Measurements from ENCODE around the gene NMRAL1. TPM values are rescaled to one million over a fixed set of nuclear protein-coding genes. Genes with fewer than 3 reads are reported as not detected.

The NMRAL1 gene
- total RNA-seq, 1 donor from 2014 or later: 28.5 TPM

- DNase-seq (ENCODE audit: low read depth) (no peak), FAIRE-seq (no peak)
- H4K20me1 ChIP-seq (ENCODE audit: insufficient read depth, low read length): peaks cover 43% of the 10 kb centered on the region
- H3K4me1 Mint-ChIP-seq (ENCODE audit: low read depth, unreplicated experiment): peaks cover 11% of the 10 kb centered on the region
- no peak overlapping the region for H3K27ac ChIP-seq (ENCODE audit: low read depth, low read length)
- no peaks in the 10 kb centered on the region for H3K27me3 Mint-ChIP-seq (ENCODE audit: low read depth, unreplicated experiment)
- no peak overlapping the region for H3K4me3 ChIP-seq (ENCODE audit: insufficient read depth, low read depth, low read length)
- no peak overlapping the region for H3K4me2 ChIP-seq (ENCODE audit: low read length)
- no peak overlapping the region for H3K9ac ChIP-seq (ENCODE audit: low read length)
- H3K9me3 ChIP-seq (ENCODE audit: insufficient read depth, low read depth, low read length): no peaks in the 10 kb centered on the region
- H3K27me3 ChIP-seq (ENCODE audit: insufficient read depth, low read length): no peaks in the 10 kb centered on the region
- H3K36me3 Mint-ChIP-seq (ENCODE audit: low read depth, unreplicated experiment): no peaks in the 10 kb centered on the region
- peaks cover 2% of the 10 kb centered on the region for H3K36me3 ChIP-seq (ENCODE audit: insufficient read depth, low read length)
- H3K9me3 Mint-ChIP-seq (ENCODE audit: unreplicated experiment): no peaks in the 10 kb centered on the region
- H2AFZ ChIP-seq (ENCODE audit: low read depth, low read length): no peak overlapping the region
- peaks cover 13% of the 10 kb centered on the region for H3K4me1 ChIP-seq (ENCODE audit: insufficient read depth, low read length)
- TF ChIP-seq EZH2 (IDR thresholded peaks at IDR 0.05; ENCODE audit: insufficient read depth, low read length): no peak
- TF ChIP-seq, protein P1, sequence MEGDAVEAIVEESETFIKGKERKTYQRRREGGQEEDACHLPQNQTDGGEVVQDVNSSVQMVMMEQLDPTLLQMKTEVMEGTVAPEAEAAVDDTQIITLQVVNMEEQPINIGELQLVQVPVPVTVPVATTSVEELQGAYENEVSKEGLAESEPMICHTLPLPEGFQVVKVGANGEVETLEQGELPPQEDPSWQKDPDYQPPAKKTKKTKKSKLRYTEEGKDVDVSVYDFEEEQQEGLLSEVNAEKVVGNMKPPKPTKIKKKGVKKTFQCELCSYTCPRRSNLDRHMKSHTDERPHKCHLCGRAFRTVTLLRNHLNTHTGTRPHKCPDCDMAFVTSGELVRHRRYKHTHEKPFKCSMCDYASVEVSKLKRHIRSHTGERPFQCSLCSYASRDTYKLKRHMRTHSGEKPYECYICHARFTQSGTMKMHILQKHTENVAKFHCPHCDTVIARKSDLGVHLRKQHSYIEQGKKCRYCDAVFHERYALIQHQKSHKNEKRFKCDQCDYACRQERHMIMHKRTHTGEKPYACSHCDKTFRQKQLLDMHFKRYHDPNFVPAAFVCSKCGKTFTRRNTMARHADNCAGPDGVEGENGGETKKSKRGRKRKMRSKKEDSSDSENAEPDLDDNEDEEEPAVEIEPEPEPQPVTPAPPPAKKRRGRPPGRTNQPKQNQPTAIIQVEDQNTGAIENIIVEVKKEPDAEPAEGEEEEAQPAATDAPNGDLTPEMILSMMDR (IDR thresholded peaks at IDR 0.05; ENCODE audit: insufficient read depth, low read depth, low read length): no peak
- H3K27ac Mint-ChIP-seq (ENCODE audit: unreplicated experiment): no peak overlapping the region
- H3K79me2 ChIP-seq (ENCODE audit: insufficient read depth, low read length): peaks cover 75% of the 10 kb centered on the region
- H3K4me3 Mint-ChIP-seq (ENCODE audit: unreplicated experiment): no peak overlapping the region
Measured at GRCh38 chr16:4481526-4481925, 7.1 kb upstream of the NMRAL1 start.

DNA sequence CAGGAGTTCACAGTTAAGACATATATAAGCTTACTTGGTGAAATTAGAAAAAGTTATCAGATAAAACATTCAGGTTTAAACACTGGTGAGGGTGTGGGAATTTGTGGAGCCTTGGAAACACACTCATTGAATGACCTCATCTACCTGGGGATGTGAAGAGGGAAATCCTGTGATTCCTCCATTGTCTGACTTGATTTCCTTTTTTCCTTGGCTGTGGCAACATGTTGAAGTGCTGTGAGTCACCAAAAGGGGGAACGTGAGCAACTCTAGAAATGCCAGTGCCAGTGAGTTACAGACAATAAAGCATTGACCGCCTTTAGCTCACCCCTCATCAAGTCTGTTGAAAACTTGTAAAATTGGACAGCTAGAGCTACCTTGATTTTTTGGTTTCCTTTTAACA, 3.5 kb upstream of the NMRAL1 start:
- H4K20me1 ChIP-seq (ENCODE audit: insufficient read depth, low read length): peaks cover 39% of the 10 kb centered on the region
- H3K4me3 ChIP-seq (ENCODE audit: insufficient read depth, low read depth, low read length): peak overlapping the region; percentile 3
- Mint-ChIP-seq H3K4me1 (ENCODE audit: low read depth, unreplicated experiment) (peaks cover 16% of the 10 kb centered on the region), H3K4me3 (ENCODE audit: unreplicated experiment) (peak overlapping the region; percentile 89), H3K36me3 (ENCODE audit: low read depth, unreplicated experiment) (peaks cover 2% of the 10 kb centered on the region), H3K9me3 (ENCODE audit: unreplicated experiment) (peaks cover 3% of the 10 kb centered on the region), H3K27ac (ENCODE audit: unreplicated experiment) (peak overlapping the region; percentile 1), H3K27me3 (ENCODE audit: low read depth, unreplicated experiment) (no peaks in the 10 kb centered on the region)
- H3K27ac ChIP-seq (ENCODE audit: low read depth, low read length): no peak overlapping the region
- DNase-seq (ENCODE audit: low read depth) (peak; percentile 62), FAIRE-seq (no peak)
- peaks cover 75% of the 10 kb centered on the region for H3K79me2 ChIP-seq (ENCODE audit: insufficient read depth, low read length)
- peaks cover 22% of the 10 kb centered on the region for H3K4me1 ChIP-seq (ENCODE audit: insufficient read depth, low read length)
- H3K9me3 ChIP-seq (ENCODE audit: insufficient read depth, low read depth, low read length): no peaks in the 10 kb centered on the region
- H3K36me3 ChIP-seq (ENCODE audit: insufficient read depth, low read length): no peaks in the 10 kb centered on the region
- no peak for TF ChIP-seq EZH2 (IDR thresholded peaks at IDR 0.05; ENCODE audit: insufficient read depth, low read length)
- TF ChIP-seq, protein P1 (IDR thresholded peaks at IDR 0.05; ENCODE audit: insufficient read depth, low read depth, low read length): peak; percentile 7
- H2AFZ ChIP-seq (ENCODE audit: low read depth, low read length): no peak overlapping the region
- peak overlapping the region; percentile 96 for H3K4me2 ChIP-seq (ENCODE audit: low read length)
- H3K27me3 ChIP-seq (ENCODE audit: insufficient read depth, low read length): no peaks in the 10 kb centered on the region
- H3K9ac ChIP-seq (ENCODE audit: low read length): no peak overlapping the region

DNA sequence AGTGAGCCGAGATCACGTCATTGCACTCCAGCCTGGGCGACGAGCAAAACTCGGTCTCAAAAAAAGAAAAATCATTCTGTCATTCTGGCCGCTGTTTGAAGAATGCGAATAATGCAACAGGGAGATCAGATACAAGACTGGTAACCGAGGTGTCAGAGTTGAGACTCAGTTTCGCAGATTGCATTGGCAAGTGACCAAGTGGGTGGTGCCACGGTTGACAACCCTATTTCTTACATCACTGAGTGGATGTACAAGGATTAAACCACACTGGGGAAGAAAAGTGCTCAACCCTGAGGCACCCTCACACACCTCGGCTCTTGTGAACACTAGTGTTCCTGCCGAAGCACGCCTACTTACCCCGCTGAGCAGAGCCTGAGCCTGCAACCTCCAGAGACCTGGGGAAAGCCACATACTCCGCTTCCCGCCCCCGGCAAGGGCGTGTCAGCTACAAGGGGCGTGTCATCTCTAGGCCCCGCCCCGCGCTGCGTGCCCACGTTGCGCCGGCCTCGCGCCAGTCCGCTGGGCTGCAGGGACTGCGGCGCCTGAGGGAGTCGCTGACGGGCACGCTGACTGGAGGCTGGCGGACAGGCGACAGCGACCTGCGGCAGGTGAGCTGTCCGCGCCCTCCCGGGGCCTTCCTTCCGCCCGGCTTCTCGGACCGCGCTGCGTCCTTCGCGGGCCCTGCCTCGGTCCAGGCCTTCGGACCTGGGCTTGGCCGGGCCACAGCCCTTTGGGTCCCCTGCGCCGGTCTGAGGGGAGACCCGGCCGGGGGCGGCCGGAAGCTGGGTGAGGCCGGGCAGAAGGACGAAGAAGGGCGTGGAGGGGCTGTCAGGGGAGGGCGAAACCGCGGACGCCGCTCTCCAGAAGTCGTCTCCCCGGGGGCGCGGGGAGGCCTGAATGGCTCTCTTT, 1.7 kb upstream of the NMRAL1 start, which contains the start of gene HMOX2:
Gene HMOX2, plus strand, starts transcription at position 519 of the 909 bp plus-strand sequence. CDS start 29,127 bp downstream, outside the sequence.
- H3K4me1 Mint-ChIP-seq (ENCODE audit: low read depth, unreplicated experiment): peaks cover 16% of the 10 kb centered on the region
- TF ChIP-seq, protein P1 (IDR thresholded peaks at IDR 0.05; ENCODE audit: insufficient read depth, low read depth, low read length): no peak
- no peak for TF ChIP-seq EZH2 (IDR thresholded peaks at IDR 0.05; ENCODE audit: insufficient read depth, low read length)
- Histone ChIP-seq H3K36me3 (ENCODE audit: insufficient read depth, low read length) (no peaks in the 10 kb centered on the region), H3K4me3 (ENCODE audit: insufficient read depth, low read depth, low read length) (peak within 1 kb of the TSS; percentile 78), H3K4me1 (ENCODE audit: insufficient read depth, low read length) (peaks cover 22% of the 10 kb centered on the region), H3K27me3 (ENCODE audit: insufficient read depth, low read length) (no peaks in the 10 kb centered on the region), H4K20me1 (ENCODE audit: insufficient read depth, low read length) (peaks cover 23% of the 10 kb centered on the region), H3K4me2 (ENCODE audit: low read length) (peak within 1 kb of the TSS; percentile 96), H3K27ac (ENCODE audit: low read depth, low read length) (peak within 1 kb of the TSS; percentile 25), H3K9ac (ENCODE audit: low read length) (peak within 1 kb of the TSS; percentile 84), H3K79me2 (ENCODE audit: insufficient read depth, low read length) (peaks cover 56% of the 10 kb centered on the region), H2AFZ (ENCODE audit: low read depth, low read length) (peak within 1 kb of the TSS; percentile 86), H3K9me3 (ENCODE audit: insufficient read depth, low read depth, low read length) (no peaks in the 10 kb centered on the region)
- peaks cover 3% of the 10 kb centered on the region for H3K9me3 Mint-ChIP-seq (ENCODE audit: unreplicated experiment)
- FAIRE-seq (no peak), DNase-seq (ENCODE audit: low read depth) (peak; percentile 71)
- H3K4me3 Mint-ChIP-seq (ENCODE audit: unreplicated experiment): peak within 1 kb of the TSS; percentile 89
- H3K36me3 Mint-ChIP-seq (ENCODE audit: low read depth, unreplicated experiment): peaks cover 2% of the 10 kb centered on the region
- peak within 1 kb of the TSS; percentile 72 for H3K27ac Mint-ChIP-seq (ENCODE audit: unreplicated experiment)
- no peaks in the 10 kb centered on the region for H3K27me3 Mint-ChIP-seq (ENCODE audit: low read depth, unreplicated experiment)

Measured in astrocyte (in vitro differentiated cells and primary cell).